ENCODE data around the gene MATCAP1. TPM values are rescaled to one million over a fixed set of nuclear protein-coding genes. Genes with fewer than 3 reads are reported as not detected.

The MATCAP1 gene
- total RNA-seq, 2 donors from 2014 or later, result 24.0 to 43.0 TPM

DNA sequence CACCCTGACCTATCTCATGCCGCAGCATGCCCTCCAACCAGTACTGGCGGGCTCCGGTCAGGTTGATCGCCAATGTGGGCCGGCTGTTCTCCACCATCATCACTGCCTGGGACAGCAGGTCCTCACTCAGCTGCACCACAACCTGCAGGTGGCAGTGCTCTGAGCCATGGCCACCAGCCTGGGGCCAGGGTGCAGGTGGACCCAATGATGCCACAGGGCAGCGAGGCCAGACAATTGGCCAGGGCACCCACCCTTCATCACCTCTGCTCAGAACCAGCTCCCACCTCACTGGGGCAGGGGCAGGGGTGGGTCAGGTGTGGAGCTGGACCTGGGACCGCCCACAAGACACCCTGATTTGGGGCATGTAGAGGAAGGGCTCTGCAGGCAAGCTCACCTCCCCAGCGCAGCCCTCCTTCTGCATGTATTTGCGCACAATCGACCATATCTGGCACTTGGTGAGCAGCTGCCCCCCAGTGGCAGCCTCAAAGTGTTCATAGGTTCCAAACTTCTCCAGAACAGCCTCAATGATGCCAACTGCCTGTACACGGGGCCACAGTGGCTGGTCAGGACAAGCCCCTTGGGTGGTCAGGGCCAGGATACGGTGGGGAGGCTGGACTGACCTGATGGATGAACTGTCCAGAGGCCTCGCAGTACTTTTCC, 4.2 kb downstream of the MATCAP1 start:
- TF ChIP-seq CTCF (IDR thresholded peaks at IDR 0.05), result no peak
- no peak for DNase-seq
- no peaks in the 10 kb centered on the region for H3K9me3 ChIP-seq
- H3K4me3 ChIP-seq, result no peak overlapping the region
- peaks cover 6% of the 10 kb centered on the region for H3K4me1 ChIP-seq
- H3K36me3 ChIP-seq, result no peaks in the 10 kb centered on the region
- no peak overlapping the region for H3K27ac ChIP-seq
- no peaks in the 10 kb centered on the region for H3K27me3 ChIP-seq
- no peak overlapping the region for H3K9ac ChIP-seq (ENCODE audit: low read depth in 2 of 2, low read length in 2 of 2)
- intact Hi-C loops (cut with DNase I), result loop anchor here (10.0 kb wide), 1 partner anchor 205 kb away; no protein-coding TSS in a partner anchor

GRCh38 chr16:67177743-67178699, 5.7 kb downstream of the MATCAP1 start:
- H3K27ac ChIP-seq, result peak overlapping the region; percentile 64
- H3K36me3 ChIP-seq, result no peaks in the 10 kb centered on the region
- intact Hi-C loops (cut with DNase I), result no loop called here
- no peaks in the 10 kb centered on the region for H3K27me3 ChIP-seq
- peak overlapping the region; percentile 36 for H3K4me3 ChIP-seq
- TF ChIP-seq CTCF (IDR thresholded peaks at IDR 0.05), result no peak
- H3K4me1 ChIP-seq, result peaks cover 17% of the 10 kb centered on the region
- H3K9ac ChIP-seq (ENCODE audit: low read depth in 2 of 2, low read length in 2 of 2), result peak overlapping the region; percentile 42 to 61
- no peaks in the 10 kb centered on the region for H3K9me3 ChIP-seq
- DNase-seq, result peak; percentile 86

GRCh38 chr16:67176662-67177061, 7.1 kb downstream of the MATCAP1 start:
- H3K27me3 ChIP-seq, result no peaks in the 10 kb centered on the region

GRCh38 chr16:67174706-67175231, 9.0 kb downstream of the MATCAP1 start:
- Histone ChIP-seq H3K9me3 (no peaks in the 10 kb centered on the region), H3K27ac (peak overlapping the region; percentile 94), H3K27me3 (no peaks in the 10 kb centered on the region), H3K36me3 (no peaks in the 10 kb centered on the region), H3K4me1 (peaks cover 19% of the 10 kb centered on the region), H3K9ac (ENCODE audit: low read depth in 2 of 2, low read length in 2 of 2) (peak overlapping the region; percentile 64 to 88), H3K4me3 (peak overlapping the region; percentile 50)
- DNase-seq, result no peak
- TF ChIP-seq CTCF (IDR thresholded peaks at IDR 0.05), result no peak
- intact Hi-C loops (cut with DNase I), result no loop called here

More at GRCh38 chr16:67176662-67177061, 7.1 kb downstream of the MATCAP1 start:
- H3K36me3 ChIP-seq, result no peaks in the 10 kb centered on the region
- H3K4me1 ChIP-seq, result peaks cover 17% of the 10 kb centered on the region
- no peak overlapping the region for H3K9ac ChIP-seq (ENCODE audit: low read depth in 2 of 2, low read length in 2 of 2)
- no peak overlapping the region for H3K27ac ChIP-seq
- H3K4me3 ChIP-seq, result no peak overlapping the region
- no peaks in the 10 kb centered on the region for H3K9me3 ChIP-seq
- no peak for TF ChIP-seq CTCF (IDR thresholded peaks at IDR 0.05)
- intact Hi-C loops (cut with DNase I), result no loop called here
- no peak for DNase-seq
